ENCODE results near the gene FHIT. TPM values are rescaled to one million over a fixed set of nuclear protein-coding genes. Genes with fewer than 3 reads are reported as not detected.
A peak's percentile ranks its signal among the peaks of the same experiment; 100 is the strongest.

FHIT gene
- total RNA-seq, 4 donors from 2014 or later, result 4.6 to 6.1 (median 5.7) TPM

GRCh38 chr3:61252836-61253235 lies 1.6 kb upstream of the FHIT start:
- Histone ChIP-seq H3K9me3 (no peaks in the 10 kb centered on the region), H3K4me1 (peaks cover 12 to 19% (median 15%) of the 10 kb centered on the region in 4 donors), H3K27me3 (no peaks in the 10 kb centered on the region), H3K27ac (replicated peaks in 1 of 4) (no peak overlapping the region), H3K36me3 (no peaks in the 10 kb centered on the region), H3K4me3 (no peak overlapping the region)
- 63% methylated on average over 2 of the region's 2 CpGs for WGBS
- no peak for DNase-seq (ENCODE audit: extremely low spot score)
- TF ChIP-seq POLR2A (IDR thresholded peaks at IDR 0.05; ENCODE audit: low read depth) (no peak), CTCF (IDR thresholded peaks at IDR 0.05) (no peak), EP300 (IDR thresholded peaks at IDR 0.05) (no peak), POLR2AphosphoS5 (IDR thresholded peaks at IDR 0.05) (no peak)
- intact Hi-C loops (cut with DNase I), result loop anchor here (10.0 kb wide), 1 partner anchor 302 kb away; no protein-coding TSS in a partner anchor

- H3K36me3 ChIP-seq, result no peaks in the 10 kb centered on the region
- 10% methylated on average over 6 of the region's 21 CpGs for WGBS
- H3K4me1 ChIP-seq, result peaks cover 12 to 19% (median 15%) of the 10 kb centered on the region in 4 donors
- TF ChIP-seq EP300 (IDR thresholded peaks at IDR 0.05) (no peak), CTCF (IDR thresholded peaks at IDR 0.05) (no peak), POLR2AphosphoS5 (IDR thresholded peaks at IDR 0.05) (no peak), POLR2A (IDR thresholded peaks at IDR 0.05; ENCODE audit: low read depth) (no peak)
- no peaks in the 10 kb centered on the region for H3K9me3 ChIP-seq
- H3K27ac ChIP-seq (replicated peaks in 1 of 4), result peak overlapping the region in 3 of 4 donors; percentile 79 to 80 (median 80)
- DNase-seq (ENCODE audit: extremely low spot score), result no peak
- no peaks in the 10 kb centered on the region for H3K27me3 ChIP-seq
- intact Hi-C loops (cut with DNase I), result loop anchor here (10.0 kb wide), 1 partner anchor 304 kb away; no protein-coding TSS in a partner anchor
- H3K4me3 ChIP-seq, result peak overlapping the region; percentile 72 to 87 (median 77)
Measured at GRCh38 chr3:61250784-61251173, 473 bp downstream of the FHIT start.

GRCh38 chr3:61248496-61248895 lies 2.8 kb downstream of the FHIT start:
- H3K27ac ChIP-seq (replicated peaks in 1 of 4), result no peak overlapping the region
- peaks cover 12 to 19% (median 15%) of the 10 kb centered on the region in 4 donors for H3K4me1 ChIP-seq
- 94% methylated on average over 2 of the region's 2 CpGs for WGBS
- H3K4me3 ChIP-seq, result no peak overlapping the region
- no peaks in the 10 kb centered on the region for H3K27me3 ChIP-seq
- no peak for TF ChIP-seq POLR2A (IDR thresholded peaks at IDR 0.05; ENCODE audit: low read depth)
- TF ChIP-seq POLR2AphosphoS5 (IDR thresholded peaks at IDR 0.05), result no peak
- no peak for TF ChIP-seq EP300 (IDR thresholded peaks at IDR 0.05)
- TF ChIP-seq CTCF (IDR thresholded peaks at IDR 0.05), result no peak
- no peaks in the 10 kb centered on the region for H3K36me3 ChIP-seq
- intact Hi-C loops (cut with DNase I), result no loop called here
- no peaks in the 10 kb centered on the region for H3K9me3 ChIP-seq
- DNase-seq (ENCODE audit: extremely low spot score), result no peak

- no peaks in the 10 kb centered on the region for H3K27me3 ChIP-seq
- TF ChIP-seq POLR2A (IDR thresholded peaks at IDR 0.05; ENCODE audit: low read depth) (no peak), POLR2AphosphoS5 (IDR thresholded peaks at IDR 0.05) (no peak), CTCF (IDR thresholded peaks at IDR 0.05) (no peak), EP300 (IDR thresholded peaks at IDR 0.05) (no peak)
- 91% methylated on average over 4 of the region's 4 CpGs for WGBS
- no peak overlapping the region for H3K27ac ChIP-seq (replicated peaks in 1 of 4)
- H3K36me3 ChIP-seq, result no peaks in the 10 kb centered on the region
- no peak for DNase-seq (ENCODE audit: extremely low spot score)
- H3K9me3 ChIP-seq, result no peaks in the 10 kb centered on the region
- H3K4me3 ChIP-seq, result no peak overlapping the region
- H3K4me1 ChIP-seq, result peaks cover 10 to 15% (median 13%) of the 10 kb centered on the region in 4 donors
- intact Hi-C loops (cut with DNase I), result no loop called here
Measured at GRCh38 chr3:61247191-61247590, 4.1 kb downstream of the FHIT start.

GRCh38 chr3:61239871-61240270 lies 11.4 kb downstream of the FHIT start:
- peaks cover 4 to 6% (median 5%) of the 10 kb centered on the region in 4 donors for H3K4me1 ChIP-seq
- no peak overlapping the region for H3K4me3 ChIP-seq
- no peak for DNase-seq (ENCODE audit: extremely low spot score)
- intact Hi-C loops (cut with DNase I), result no loop called here
- no peaks in the 10 kb centered on the region for H3K9me3 ChIP-seq
- no peaks in the 10 kb centered on the region for H3K36me3 ChIP-seq
- no peak for TF ChIP-seq CTCF (IDR thresholded peaks at IDR 0.05)
- no peak for TF ChIP-seq POLR2A (IDR thresholded peaks at IDR 0.05; ENCODE audit: low read depth)
- TF ChIP-seq EP300 (IDR thresholded peaks at IDR 0.05), result no peak
- TF ChIP-seq POLR2AphosphoS5 (IDR thresholded peaks at IDR 0.05), result peak in 1 of 2 donors; percentile 31
- H3K27ac ChIP-seq (replicated peaks in 1 of 4), result no peak overlapping the region
- H3K27me3 ChIP-seq, result no peaks in the 10 kb centered on the region

Measured in esophagus muscularis mucosa (tissue), 4 donors.